HG03571 (cell line): ENCODE data around the gene RMI1.
"Not testable (repeated sequence)": the region's sequence is repeated elsewhere in the genome, so short reads cannot be mapped to it uniquely, and the experiment has no call there.

Experiments
- ATAC-seq: cut with Tn5 transposase; IDR thresholded peaks from one replicate; pipeline ENCODE4 v1.9.1; 2021; ENCODE audit not compliant: unreplicated experiment

RMI1 gene

GRCh38 chr9:84002344-84002743 lies 21.7 kb downstream of the RMI1 start:
- ATAC-seq, result peak; percentile 74

- no peak for ATAC-seq
Measured at GRCh38 chr9:84003246-84003645, 22.6 kb downstream of the RMI1 start.

GRCh38 chr9:84007662-84008061 lies 27.1 kb downstream of the RMI1 start:
- no peak for ATAC-seq

- no peak for ATAC-seq
Measured at GRCh38 chr9:84024041-84024575, 43.5 kb downstream of the RMI1 start.

GRCh38 chr9:84027201-84027600 lies 46.6 kb downstream of the RMI1 start:
- no peak for ATAC-seq

- ATAC-seq, result no peak
Measured at GRCh38 chr9:84031534-84031933, 50.9 kb downstream of the RMI1 start.

- not testable (repeated sequence) for ATAC-seq
Measured at GRCh38 chr9:84041857-84042256, 61.3 kb downstream of the RMI1 start.

GRCh38 chr9:84045481-84046097 lies 65.0 kb downstream of the RMI1 start:
- ATAC-seq, result no peak
